Activated CD4-positive, CD25-positive, alpha-beta regulatory T cell treated with anti-CD3 and anti-CD28 coated beads, Interleukin-2, amount 50 U/mL, for 24 hours (primary cell): ENCODE results near the gene ENPP6.

Source experiments
- ATAC-seq, 2 donors: fragments of 150-1000 bp; cut with Tn5 transposase; one replicate each; pipeline ENCODE4 v1.10.0; 2021; ENCODE audit warnings: mild to moderate bottlenecking in 1 of 2, moderate library complexity in 1 of 2

The ENPP6 gene

DNA sequence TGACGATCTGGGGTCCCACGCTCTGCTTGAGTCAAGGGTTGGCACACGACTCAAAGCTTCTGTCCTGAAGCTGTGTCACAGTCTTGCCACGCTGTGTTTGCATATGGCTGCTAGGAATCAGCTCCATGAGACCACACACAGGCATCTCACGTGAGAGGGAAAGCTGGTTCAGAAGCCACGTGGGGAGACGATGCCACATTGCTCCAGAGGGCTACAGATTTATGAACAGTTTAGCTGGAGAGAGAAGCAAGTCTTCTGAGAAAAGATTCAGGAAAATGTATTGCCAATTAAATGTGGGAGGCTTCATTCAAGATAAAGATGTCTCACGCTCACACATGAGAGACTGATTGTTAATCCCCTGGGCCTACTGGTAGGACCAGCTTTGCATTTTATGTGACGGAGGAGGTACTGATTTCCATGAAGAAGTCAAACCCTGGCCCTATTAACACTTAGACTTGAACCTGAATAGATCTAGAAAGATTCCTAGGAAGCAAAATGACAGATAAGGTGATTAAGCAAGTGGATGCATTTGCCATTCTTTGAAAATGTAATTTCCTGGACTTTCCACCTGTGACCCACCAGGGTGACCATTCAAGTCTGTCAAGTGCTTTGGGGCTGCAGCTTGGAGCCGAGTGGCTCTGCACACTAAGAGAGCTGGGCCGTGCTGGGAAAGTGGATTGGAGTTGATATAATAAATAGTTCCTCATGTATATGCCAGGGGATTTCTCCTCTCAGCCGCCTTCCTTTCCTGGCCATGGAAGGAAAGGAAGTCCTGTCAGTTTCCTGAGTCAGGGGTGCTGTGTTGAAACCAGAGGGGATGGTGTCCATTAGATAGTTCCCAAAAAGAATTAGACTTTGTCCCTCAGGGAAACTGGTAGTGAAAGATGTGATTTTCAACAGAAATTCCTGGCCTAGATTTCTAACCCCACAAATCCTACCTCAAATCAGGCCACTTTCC is 29.0 kb downstream of the ENPP6 start:
- ATAC-seq: no peak

DNA sequence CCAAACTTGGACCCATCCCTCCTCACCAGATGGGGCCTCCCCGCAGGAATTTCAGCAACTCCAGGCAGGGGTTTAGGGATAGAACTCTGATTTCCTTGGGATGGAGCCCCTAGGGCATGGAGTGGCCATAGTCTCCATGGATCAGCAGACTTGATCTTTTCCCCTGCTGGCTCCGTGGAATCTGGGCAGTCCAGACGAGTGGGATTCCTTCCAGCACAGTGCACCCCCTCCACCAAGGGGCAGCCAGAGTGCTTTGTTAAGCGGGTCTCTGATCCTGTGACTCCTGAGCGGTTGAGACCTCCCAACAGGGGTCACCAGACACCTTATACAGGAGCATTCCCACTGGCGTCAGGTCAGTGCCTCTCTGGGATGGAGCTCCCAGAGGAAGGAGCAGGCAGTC is 40.4 kb downstream of the ENPP6 start:
- ATAC-seq: no peak

DNA sequence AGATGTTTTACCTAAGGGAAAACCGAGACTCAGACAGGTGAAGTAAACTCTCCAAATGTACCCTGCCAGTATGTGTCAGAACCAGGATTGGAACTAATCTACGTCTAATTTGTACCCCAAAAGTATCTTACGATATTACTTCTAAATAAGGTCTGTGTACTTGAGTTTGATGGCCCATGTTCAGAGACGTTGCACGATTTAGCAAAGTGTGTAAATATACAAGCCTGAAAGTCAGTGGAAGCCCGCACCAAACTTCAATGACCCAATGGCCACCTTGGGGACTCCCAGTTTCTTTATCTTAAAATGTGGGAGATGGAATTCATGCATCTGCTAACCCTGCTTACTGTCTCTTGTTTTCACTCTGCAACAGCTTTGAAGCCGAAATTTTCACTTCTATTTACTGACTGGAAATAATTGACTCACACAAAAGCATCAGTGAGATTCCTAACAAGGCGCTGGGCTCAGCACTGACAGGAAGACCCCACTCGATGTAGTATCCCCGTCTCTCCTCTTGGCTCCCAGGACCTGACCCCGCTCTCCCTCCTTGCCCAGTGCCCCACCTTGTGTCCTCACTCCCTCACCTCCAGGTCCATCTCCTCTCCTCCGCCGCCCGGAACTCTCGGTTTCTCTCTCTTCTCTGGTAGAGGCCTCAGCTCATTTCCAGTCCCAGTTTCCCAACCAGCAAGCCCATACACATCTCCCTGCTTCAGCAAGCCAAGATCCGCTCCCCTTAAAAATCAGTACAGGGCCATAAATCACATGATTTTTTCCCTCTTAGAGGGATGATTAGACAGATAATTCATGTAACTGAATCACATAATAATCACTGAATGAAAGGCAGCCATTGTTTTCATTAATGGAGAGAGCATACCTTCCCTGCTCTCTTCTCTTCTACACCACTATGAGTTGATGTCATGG is 42.8 kb downstream of the ENPP6 start:
- no peak for ATAC-seq

DNA sequence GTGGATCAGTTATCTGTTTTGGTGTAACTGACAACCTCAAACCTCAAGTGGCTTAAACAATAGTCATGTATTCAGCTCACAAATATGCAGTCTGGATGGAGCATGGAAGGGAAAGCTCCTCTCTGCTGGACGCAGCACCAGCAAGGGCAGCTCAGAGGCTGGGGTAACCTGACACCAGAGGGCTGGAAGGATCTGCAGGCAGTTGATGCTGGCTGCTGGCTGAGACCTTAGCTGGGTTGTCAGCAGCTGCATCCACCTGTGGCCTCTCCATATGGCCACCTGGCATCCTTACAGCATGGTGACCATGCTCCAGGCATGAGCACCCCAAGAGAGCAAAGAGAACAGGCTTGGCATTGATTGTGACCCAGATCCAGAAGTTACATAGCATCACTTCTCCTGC is 46.7 kb downstream of the ENPP6 start:
- peak in 1 of 2 donors; percentile 21 for ATAC-seq

DNA sequence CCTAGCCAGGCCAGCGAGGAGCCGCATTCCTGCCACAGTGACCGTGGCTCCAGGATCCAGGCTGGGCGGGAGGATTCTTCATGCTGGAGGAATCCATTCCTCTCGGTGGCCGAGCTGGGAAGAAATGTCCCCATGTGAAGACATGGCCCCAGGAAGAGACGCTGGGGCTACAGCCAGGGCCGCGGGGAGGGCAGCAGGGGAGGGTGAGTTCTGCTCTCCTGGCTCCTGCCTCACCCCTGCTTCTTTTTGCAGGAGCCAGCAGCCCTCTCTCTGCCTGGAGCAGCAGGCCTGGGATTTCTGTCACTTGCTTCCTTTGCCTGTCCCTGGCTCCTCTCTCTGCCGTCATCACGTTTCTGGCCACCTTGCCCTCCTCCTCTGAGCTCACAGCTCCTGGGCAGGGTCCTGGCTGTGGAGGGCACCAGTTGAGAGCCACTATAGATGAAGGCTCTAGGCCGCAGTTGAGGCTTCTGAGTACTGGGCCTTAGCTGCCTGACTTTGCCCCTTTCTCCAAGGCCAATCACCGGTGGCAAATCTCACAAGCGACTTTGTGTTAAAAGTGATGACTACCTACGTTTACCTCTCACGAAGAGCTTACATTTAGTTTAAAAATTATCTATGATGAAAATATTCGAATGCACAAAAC is 48.3 kb downstream of the ENPP6 start:
- ATAC-seq: no peak

DNA sequence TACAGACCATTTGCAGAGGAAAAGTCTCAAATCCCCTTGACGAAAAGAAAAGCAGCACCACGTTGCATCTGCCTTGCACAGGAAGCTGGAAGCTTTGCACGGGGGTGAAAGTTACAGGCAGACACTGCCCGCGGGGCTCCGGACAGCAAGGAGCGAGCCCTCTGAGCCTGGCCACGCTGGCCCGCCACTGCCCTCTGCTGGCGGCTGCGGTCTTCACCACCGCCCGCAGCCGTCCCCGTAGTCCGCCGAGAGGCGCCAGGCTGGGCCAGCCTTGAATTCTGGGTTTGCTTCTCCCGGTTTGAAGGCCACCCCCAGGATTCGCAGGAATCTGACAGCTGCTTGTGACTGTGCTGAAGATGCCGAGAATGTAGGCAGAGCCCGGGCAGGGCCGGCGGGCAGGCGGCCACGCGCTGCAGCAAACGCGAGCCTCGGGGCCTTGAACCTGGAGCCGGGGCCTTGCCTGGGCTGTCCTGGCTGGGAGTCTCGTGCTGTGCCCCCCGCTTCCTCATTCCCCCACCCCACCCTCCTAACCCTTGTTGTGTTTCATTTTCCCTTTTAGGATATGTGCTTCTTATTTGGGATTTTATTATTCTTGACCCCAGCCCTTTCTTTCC is 49.2 kb downstream of the ENPP6 start:
- ATAC-seq: peak; percentile 78 to 80

DNA sequence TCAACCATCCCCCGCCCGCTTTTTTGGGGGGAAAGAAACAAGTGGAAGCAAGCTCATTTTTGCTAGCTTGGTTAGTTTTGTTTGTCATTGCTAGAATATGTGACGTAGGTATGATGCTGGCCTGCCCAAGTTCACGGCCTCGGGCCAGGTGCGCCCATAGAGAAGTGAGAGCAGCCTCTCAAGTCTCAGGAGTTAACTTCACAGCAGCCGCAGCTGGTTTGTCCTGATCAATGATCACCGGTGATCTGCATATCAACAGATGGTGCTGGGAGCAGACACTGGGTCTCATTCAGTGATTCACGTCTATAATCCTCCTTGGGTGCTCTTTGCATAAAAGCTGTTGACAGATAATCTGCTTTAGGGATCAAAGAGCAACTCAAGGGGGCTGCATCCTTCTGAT is 50.1 kb downstream of the ENPP6 start:
- ATAC-seq: no peak

DNA sequence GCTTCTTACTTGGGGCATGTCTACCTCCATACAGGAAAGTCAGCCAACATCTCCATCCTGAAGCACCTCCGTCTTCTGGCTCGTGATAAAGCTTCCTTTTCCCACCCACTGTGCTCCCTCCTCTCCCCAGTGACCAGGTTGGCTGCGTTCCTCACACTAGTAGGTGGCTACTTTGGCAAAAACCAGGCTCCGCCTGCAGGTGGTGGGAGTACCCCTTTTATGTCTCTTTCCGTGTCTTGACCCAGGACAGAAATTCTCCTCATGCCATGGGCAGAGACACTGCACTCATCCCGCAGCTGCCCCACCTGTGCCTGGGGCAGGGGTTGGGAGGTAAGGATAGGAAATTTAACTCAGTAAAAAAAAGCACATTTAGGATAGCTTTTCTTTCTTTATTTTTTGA is 50.9 kb downstream of the ENPP6 start:
- ATAC-seq: no peak

DNA sequence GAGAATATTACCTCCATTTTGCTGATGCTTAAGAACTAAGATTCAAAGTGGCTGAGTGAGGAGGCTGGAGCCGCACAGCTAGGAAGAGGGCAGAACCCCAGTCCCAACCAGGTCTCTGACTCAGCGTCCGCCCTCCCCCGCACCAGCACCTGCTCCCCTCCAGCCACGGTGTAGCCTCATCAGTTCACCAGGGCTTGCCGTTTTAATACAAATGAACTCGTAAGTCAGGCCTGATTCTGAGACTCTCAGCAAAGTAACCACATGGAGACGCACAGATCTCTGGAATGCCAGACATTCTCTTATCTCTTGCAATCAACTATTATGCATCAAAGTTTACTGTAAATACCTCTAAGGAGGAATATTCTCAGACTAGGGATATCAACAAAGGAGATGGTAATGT is 52.4 kb downstream of the ENPP6 start:
- ATAC-seq: no peak

DNA sequence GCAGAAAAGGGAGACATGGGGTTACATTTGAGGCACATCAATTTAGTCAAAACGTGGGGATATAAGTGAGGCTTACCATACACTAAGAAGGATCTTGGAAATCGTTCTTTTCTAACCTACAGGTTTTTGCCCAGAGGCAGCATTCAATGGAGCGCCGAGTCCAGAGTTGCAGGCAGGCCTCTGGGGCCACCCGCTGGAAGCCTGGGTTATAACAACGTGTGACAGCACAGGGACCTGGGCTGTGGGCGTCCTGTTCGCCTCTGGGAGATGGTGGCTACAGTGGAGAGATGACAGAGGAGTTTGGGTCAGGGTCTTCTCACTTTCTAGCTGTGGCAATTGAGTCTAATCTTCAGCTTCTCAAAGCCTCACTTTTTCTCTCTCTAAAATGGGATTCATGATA is 53.9 kb downstream of the ENPP6 start:
- no peak for ATAC-seq

DNA sequence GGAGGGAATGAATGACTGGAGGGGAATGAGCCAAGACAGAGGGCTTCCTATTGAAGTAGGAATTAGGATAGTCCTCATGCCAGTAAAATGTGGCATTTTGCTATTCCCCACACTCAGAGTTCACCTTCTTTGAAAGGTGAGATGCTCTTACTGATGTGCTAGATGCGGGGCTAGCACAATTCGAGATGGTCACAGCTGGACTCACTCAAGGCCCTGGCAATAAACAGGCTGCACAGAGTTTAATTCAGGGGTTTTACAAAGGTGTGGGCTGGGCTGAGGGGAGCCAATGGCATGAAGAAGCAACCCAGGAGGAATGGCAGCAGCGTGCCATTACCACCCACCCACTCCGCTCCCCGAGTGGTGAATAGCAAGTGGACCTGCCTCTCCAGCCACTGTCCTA is 55.1 kb downstream of the ENPP6 start:
- no peak for ATAC-seq

DNA sequence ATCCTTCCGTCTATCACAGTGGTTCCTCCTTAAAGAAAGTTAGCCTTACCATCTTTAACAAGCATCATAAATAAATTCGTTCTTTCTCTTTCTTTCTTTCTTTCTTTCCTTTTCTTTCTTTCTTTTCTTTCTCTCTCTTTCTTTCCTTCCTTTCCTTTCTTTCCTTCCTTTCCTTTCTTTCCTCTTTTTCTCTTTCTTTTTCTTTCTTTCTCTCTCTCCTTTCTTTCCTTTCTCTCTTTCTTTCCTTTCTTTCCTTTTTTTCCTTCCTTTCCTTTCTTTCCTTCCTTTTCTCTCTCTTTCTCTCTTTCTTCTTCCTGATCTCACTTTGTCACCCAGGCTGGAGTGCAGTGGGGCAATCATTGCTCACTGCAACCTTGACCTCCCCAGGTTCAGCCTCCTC is 60.4 kb downstream of the ENPP6 start:
- ATAC-seq: no peak

DNA sequence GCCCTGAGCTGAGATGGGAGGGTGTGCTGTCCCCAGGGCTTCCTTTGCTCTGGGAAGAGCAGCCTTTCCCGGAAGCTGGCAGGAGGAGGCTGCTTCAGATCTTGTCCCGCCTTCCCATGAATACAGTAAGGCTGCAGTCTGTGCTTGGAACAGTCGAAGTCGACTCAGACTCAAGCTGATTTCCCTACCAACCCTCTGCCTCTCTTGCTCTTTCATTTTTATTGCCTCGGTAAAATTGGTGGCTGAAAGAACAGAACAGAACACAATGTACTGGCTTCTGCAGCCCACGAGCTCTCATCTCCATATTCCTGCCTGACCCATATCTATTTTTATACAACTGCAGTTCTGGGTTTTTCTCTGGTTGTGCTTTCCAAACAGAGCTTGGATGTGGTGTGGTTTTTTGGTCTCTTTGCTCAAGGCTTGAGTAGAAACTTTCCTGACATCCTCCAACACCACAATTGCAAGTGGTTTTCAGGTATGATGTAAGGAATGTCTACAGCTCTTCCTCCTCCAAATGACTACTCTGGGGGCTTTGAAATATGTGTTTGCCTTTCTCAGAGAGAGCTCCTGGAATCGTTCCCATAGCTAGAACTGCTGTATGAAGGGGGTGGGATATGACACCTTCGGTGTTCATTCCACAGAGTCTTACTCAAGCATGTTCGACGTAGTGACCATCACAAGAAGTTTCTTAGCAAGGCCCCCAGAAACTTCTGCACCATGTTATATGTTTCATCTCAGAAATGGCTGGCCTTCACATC is 61.3 kb downstream of the ENPP6 start:
- no peak for ATAC-seq

DNA sequence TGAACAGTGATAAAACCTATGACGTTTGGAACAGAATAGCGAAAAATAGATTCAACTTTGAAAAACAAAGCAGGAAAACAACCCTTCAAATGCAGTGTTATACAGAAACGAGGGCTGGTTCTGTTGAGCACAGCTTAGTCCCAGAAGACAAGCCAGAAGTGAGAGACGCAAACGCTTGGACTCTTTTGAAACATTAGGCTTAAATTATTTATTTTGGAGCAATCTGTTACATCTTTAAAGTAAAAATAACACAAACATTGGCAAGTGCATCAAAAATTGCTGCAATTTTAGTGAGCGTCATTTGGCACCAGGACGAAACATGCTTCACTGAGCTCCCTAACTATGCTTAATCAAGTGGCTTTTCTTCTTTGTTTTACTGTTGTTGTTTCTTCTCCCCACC is 63.5 kb downstream of the ENPP6 start:
- no peak for ATAC-seq

DNA sequence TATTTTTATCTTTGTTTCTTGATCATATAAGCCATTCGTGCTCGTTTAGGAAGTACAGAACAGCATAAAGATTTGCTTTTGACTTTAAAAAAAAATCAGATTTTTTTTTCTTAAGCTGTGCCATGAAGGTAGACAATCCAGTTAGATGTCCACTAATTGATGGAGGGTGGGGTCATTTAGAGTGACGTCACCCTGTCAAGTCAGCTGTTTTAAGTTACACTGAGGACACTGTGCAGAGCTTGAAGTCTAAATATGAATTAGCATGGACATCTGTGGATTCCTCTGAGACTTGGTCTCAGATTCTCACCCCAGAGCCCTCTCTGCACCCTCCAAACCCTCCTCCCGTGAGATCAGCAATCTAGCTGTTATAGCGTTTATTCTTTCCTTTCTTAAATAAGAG is 63.9 kb downstream of the ENPP6 start:
- no peak for ATAC-seq

DNA sequence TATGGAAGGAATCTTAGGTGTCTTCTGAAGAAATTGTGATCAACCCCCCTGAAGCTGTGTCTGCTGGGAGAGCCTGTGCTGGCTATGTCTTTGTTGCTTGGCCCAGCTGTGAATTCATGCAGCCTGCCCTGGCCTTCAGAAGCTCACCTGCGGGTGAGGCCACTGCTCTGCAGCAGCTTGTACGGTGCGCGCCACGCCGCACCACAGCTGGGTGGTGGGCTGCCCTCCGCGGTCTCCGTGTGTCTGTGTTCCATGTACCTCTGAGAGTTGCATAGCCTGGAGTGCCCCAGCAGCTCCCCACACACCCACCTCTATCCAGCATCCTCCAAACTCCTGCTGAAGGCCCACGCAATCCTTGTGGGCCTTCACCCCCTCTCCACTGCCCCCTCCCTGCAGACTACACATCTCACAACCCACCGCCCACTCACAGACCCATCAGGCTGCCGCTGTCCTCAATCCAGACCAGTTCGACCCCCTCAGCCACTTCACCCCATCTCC is 65.6 kb downstream of the ENPP6 start:
- ATAC-seq: no peak

DNA sequence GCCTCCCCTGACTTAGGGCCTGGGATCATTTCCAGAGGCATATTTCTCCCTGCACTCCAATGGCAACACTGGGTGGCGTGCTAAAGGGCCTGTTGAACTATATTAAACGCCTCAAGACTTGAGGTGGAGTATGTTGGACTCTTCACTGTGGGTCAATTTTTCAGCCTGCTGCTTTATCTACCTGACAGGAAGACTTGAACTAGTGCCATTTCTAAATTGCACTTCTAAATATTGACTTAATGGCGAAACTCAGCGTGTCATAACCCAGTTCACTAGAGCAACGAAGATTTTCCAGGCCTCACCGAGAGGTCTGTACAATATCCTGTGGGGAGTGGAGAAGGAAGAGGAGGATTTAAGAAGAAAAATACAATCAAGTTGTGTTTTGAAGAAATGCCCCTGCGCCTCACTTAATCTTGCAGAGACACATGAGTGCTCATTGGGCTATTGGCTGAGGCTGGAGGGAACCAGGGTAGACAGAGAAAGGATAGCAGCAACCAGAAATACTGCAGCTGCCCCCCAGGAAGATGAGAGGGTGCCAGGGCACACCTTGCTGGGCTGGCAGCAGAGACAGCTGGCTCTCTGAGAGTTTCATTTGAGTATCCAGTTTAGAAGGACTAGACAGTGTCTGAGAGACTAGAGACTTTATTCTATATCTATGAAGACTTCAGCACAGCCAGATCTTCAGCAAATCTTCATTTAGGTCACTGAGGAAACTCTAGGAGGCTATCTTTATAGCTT is 67.4 kb downstream of the ENPP6 start:
- no peak for ATAC-seq

DNA sequence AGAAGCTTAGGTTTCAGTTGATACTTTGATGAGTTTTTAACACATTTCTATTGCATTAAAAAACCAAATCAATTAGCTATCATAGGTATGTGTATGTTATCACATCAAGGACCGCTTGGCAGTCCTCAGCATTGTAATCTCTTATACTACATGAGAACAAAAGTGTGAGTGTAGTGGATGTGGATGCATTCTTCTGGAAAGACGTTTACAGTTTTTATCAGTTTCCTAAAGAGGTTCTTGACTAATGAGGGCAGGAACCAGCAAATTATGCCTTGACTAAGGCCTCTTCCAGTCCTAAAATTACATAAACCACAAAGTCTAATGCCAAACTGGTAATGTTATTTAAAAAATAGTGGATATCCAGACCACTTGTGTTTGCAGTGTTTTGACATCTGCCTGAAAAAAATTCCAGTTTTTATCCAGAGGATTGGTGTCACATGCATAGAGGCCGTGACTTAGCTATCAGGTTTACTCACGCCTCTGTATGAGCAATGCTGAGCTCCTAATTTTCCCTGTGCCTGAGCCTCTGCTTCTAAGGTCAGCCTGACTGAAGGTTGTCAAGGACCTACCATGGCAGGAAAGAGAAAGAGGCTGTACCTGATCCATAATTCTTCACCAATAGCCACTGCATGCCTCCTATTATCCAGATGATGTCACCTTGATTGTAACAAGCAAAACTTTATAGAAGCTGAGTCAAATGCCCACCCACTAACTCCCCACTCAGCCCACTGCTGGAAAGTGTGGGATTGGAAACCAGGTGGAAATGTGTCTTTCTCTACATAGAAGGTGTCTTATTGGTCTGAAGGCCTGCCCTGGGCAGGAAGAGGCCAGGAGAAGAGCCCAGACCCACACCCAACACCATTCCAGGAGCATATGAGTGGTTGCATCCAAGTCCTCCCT is 68.7 kb downstream of the ENPP6 start:
- ATAC-seq: no peak

DNA sequence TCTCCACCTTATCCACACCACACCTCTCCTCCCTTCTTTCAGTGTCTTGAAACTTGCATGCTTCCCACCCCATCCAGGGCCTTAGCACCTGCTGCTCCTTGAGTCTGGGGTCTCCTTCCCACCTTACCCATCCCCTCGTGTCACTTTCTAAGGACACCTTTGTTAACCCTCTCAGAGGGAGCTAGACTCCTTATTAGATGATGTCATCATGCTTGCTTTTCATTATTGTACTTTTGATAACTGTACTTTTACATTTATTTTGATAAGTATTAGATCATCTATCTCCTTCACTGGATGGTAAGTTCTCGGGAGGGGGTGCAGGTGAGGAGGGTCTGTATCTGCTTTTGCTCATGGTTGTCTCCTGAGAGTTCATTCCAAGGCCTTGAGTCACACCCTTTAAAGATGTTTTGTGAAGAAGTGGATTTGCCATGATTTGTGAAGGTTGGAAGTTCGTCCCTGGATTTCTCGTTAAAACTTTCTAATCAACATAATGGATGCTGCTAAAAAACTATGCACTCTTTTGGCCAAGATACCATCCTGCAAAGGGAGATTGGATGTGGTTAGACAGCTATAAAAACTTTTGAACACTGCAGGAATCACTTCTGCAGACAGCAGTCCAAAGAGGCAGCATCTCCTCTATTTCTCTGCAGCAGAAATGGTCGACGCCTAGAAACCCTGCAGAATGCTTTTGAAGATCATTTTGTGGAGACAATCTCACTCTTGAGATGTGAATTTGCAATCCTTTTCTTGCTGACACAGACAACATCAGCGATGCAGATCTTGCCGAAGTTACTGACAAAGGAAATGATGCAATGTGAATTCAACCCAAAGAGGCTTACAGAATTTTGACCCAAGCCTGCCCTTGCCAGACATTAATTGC is 69.6 kb downstream of the ENPP6 start:
- no peak for ATAC-seq
